Measurements from ENCODE around the gene MLF2. TPM values are rescaled to one million over a fixed set of nuclear protein-coding genes. Genes with fewer than 3 reads are reported as not detected.

MLF2 gene
- total RNA-seq, 2 experiments from 2014 or later = 114 to 121 TPM

- ATAC-seq (ENCODE audit: poor library complexity) (no peak), DNase-seq (no peak)
- no peak overlapping the region for H3K27ac Mint-ChIP-seq
- H3K36me3 Mint-ChIP-seq (ENCODE audit: low read depth) = peaks cover 58% of the 10 kb centered on the region
- ChIA-PET POLR2A (no interaction called here), CTCF (no interaction called here)
- H3K4me1 Mint-ChIP-seq (ENCODE audit: low read depth) = peaks cover 25% of the 10 kb centered on the region
- TF ChIP-seq CTCF (IDR thresholded peaks at IDR 0.05) = no peak
- Histone ChIP-seq H3K27ac (ENCODE audit: low read depth in 1 of 2, low read length in 2 of 2) (no peak overlapping the region), H3K4me3 (ENCODE audit: low read length) (no peak overlapping the region), H3K27me3 (ENCODE audit: control insufficient read depth in 1 of 2, insufficient read depth in 2 of 2, low read length in 2 of 2) (no peaks in the 10 kb centered on the region), H3K36me3 (ENCODE audit: insufficient read depth, low read length) (peaks cover 51% of the 10 kb centered on the region), H3K9me3 (ENCODE audit: control insufficient read depth in 1 of 2, insufficient read depth in 1 of 2, low read length in 2 of 2) (no peaks in the 10 kb centered on the region), H3K4me1 (ENCODE audit: insufficient read depth, low read length) (peaks cover 31% of the 10 kb centered on the region)
- H3K4me3 Mint-ChIP-seq = peak overlapping the region; percentile 46
- intact Hi-C loops (cut with DNase I, micrococcal nuclease) = no loop called here
- H3K27me3 Mint-ChIP-seq = no peaks in the 10 kb centered on the region
- H3K9me3 Mint-ChIP-seq = no peaks in the 10 kb centered on the region
Measured at GRCh38 chr12:6750506-6750905, 2.4 kb downstream of the MLF2 start.

- no peak overlapping the region for H3K27ac Mint-ChIP-seq
- peaks cover 38% of the 10 kb centered on the region for H3K4me1 ChIP-seq (ENCODE audit: insufficient read depth, low read length)
- no peak overlapping the region for H3K4me3 ChIP-seq (ENCODE audit: low read length)
- peaks cover 51% of the 10 kb centered on the region for H3K36me3 ChIP-seq (ENCODE audit: insufficient read depth, low read length)
- peaks cover 0 to 2% of the 10 kb centered on the region in 2 experiments for H3K9me3 ChIP-seq (ENCODE audit: control insufficient read depth in 1 of 2, insufficient read depth in 1 of 2, low read length in 2 of 2)
- no peaks in the 10 kb centered on the region for H3K9me3 Mint-ChIP-seq
- peaks cover 60% of the 10 kb centered on the region for H3K36me3 Mint-ChIP-seq (ENCODE audit: low read depth)
- DNase-seq (no peak), ATAC-seq (ENCODE audit: poor library complexity) (no peak)
- POLR2A ChIA-PET = no interaction called here
- no peak for TF ChIP-seq CTCF (IDR thresholded peaks at IDR 0.05)
- intact Hi-C loops (cut with DNase I, micrococcal nuclease) = no loop called here
- no peaks in the 10 kb centered on the region for H3K27me3 Mint-ChIP-seq
- no peak overlapping the region for H3K27ac ChIP-seq (ENCODE audit: low read depth in 1 of 2, low read length in 2 of 2)
- peaks cover 33% of the 10 kb centered on the region for H3K4me1 Mint-ChIP-seq (ENCODE audit: low read depth)
- CTCF ChIA-PET = no interaction called here
- H3K27me3 ChIP-seq (ENCODE audit: control insufficient read depth in 1 of 2, insufficient read depth in 2 of 2, low read length in 2 of 2) = no peaks in the 10 kb centered on the region
- no peak overlapping the region for H3K4me3 Mint-ChIP-seq
Measured at GRCh38 chr12:6748761-6749160, 4.2 kb downstream of the MLF2 start.

- Histone ChIP-seq H3K36me3 (ENCODE audit: insufficient read depth, low read length) (peaks cover 51% of the 10 kb centered on the region), H3K9me3 (ENCODE audit: control insufficient read depth in 1 of 2, insufficient read depth in 1 of 2, low read length in 2 of 2) (peaks cover 0 to 6% of the 10 kb centered on the region in 2 experiments), H3K4me3 (ENCODE audit: low read length) (no peak overlapping the region), H3K27me3 (ENCODE audit: control insufficient read depth in 1 of 2, insufficient read depth in 2 of 2, low read length in 2 of 2) (no peaks in the 10 kb centered on the region), H3K4me1 (ENCODE audit: insufficient read depth, low read length) (peaks cover 25% of the 10 kb centered on the region), H3K27ac (ENCODE audit: low read depth in 1 of 2, low read length in 2 of 2) (no peak overlapping the region)
- Mint-ChIP-seq H3K4me3 (no peak overlapping the region), H3K9me3 (no peaks in the 10 kb centered on the region), H3K27ac (peak overlapping the region; percentile 59), H3K36me3 (ENCODE audit: low read depth) (peaks cover 53% of the 10 kb centered on the region), H3K27me3 (no peaks in the 10 kb centered on the region), H3K4me1 (ENCODE audit: low read depth) (peaks cover 23% of the 10 kb centered on the region)
- POLR2A ChIA-PET = no interaction called here
- intact Hi-C loops (cut with DNase I, micrococcal nuclease) = no loop called here
- TF ChIP-seq CTCF (IDR thresholded peaks at IDR 0.05) = no peak
- ATAC-seq (ENCODE audit: poor library complexity) (no peak), DNase-seq (no peak)
- CTCF ChIA-PET = no interaction called here
Measured at GRCh38 chr12:6747216-6747615, 5.7 kb downstream of the MLF2 start.

All from CD4-positive, alpha-beta T cell (primary cell).